ENCODE results near the gene DNAH14.
"Not testable (repeated sequence)": the region's sequence is repeated elsewhere in the genome, so short reads cannot be mapped to it uniquely, and the experiment has no call there.

Gene DNAH14

GRCh38 chr1:224922404-224923164 lies 6.9 kb upstream of the DNAH14 start:
- peak; percentile 41 for DNase-seq

- no peak for DNase-seq
Measured at GRCh38 chr1:224923726-224924125, 5.7 kb upstream of the DNAH14 start.

- not testable (repeated sequence) for DNase-seq
Measured at GRCh38 chr1:224927631-224928030, 1.8 kb upstream of the DNAH14 start.

GRCh38 chr1:224928906-224929305 lies 569 bp upstream of the DNAH14 start:
- DNase-seq = no peak

GRCh38 chr1:224931605-224932004 lies 2.1 kb downstream of the DNAH14 start:
- no peak for DNase-seq

- no peak for DNase-seq
Measured at GRCh38 chr1:224932607-224933249, 3.3 kb downstream of the DNAH14 start.

GRCh38 chr1:224933584-224933983 lies 4.1 kb downstream of the DNAH14 start:
- no peak for DNase-seq

GRCh38 chr1:224938652-224939051 lies 9.2 kb downstream of the DNAH14 start:
- no peak for DNase-seq

- no peak for DNase-seq
Measured at GRCh38 chr1:224939844-224940425, 10.5 kb downstream of the DNAH14 start.

GRCh38 chr1:224940735-224941134 lies 11.3 kb downstream of the DNAH14 start:
- not testable (repeated sequence) for DNase-seq

- DNase-seq = not testable (repeated sequence)
Measured at GRCh38 chr1:224945651-224946348, 16.3 kb downstream of the DNAH14 start.

GRCh38 chr1:224946349-224946691 lies 16.8 kb downstream of the DNAH14 start:
- not testable (repeated sequence) for DNase-seq

GRCh38 chr1:224957696-224958095 lies 28.2 kb downstream of the DNAH14 start:
- no peak for DNase-seq

GRCh38 chr1:224958490-224958889 lies 29.0 kb downstream of the DNAH14 start:
- no peak for DNase-seq

GRCh38 chr1:224959115-224959514 lies 29.6 kb downstream of the DNAH14 start:
- no peak for DNase-seq

- DNase-seq = no peak
Measured at GRCh38 chr1:224959656-224960055, 30.2 kb downstream of the DNAH14 start.

GRCh38 chr1:224980181-224980580 lies 50.7 kb downstream of the DNAH14 start:
- DNase-seq = no peak

GRCh38 chr1:224981922-224982354 lies 52.5 kb downstream of the DNAH14 start:
- DNase-seq = peak; percentile 34

GRCh38 chr1:224988042-224988441 lies 58.6 kb downstream of the DNAH14 start:
- no peak for DNase-seq

- no peak for DNase-seq
Measured at GRCh38 chr1:224989615-224990014, 60.1 kb downstream of the DNAH14 start.

GRCh38 chr1:224991550-224991949 lies 62.1 kb downstream of the DNAH14 start:
- not testable (repeated sequence) for DNase-seq

- no peak for DNase-seq
Measured at GRCh38 chr1:224995602-224996001, 66.1 kb downstream of the DNAH14 start.

GRCh38 chr1:224996266-224996665 lies 66.8 kb downstream of the DNAH14 start:
- no peak for DNase-seq

- no peak for DNase-seq
Measured at GRCh38 chr1:224998185-224998584, 68.7 kb downstream of the DNAH14 start.

All from NCI-H146 (cell line).